KOPT-K1 (cell line): Measurements from ENCODE around the gene ADARB1.

Experiments
- H3K27ac ChIP-seq: fragments of 200-600 bp; sonication (generic); 2 replicates; pipeline ENCODE4 v1.5.1; 2016; ENCODE audit warnings: antibody characterized with exemption, mild to moderate bottlenecking, low read depth, low read length; ENCODE audit not compliant: poor library complexity, severe bottlenecking
- H3K36me3 ChIP-seq: fragments of 200-600 bp; sonication (generic); 2 replicates; pipeline ENCODE4 v1.5.1; 2017; ENCODE audit warnings: antibody characterized with exemption, mild to moderate bottlenecking, low read length, moderate library complexity; ENCODE audit not compliant: insufficient read depth
- H3K9me3 ChIP-seq: fragments of 200-600 bp; sonication (generic); 2 replicates; pipeline ENCODE4 v1.5.1; 2017; ENCODE audit warnings: antibody characterized with exemption, low read length, mild to moderate bottlenecking; ENCODE audit not compliant: insufficient read depth, poor library complexity, severe bottlenecking

ADARB1 gene

GRCh38 chr21:45183852-45184251 lies 109.5 kb downstream of the ADARB1 start:
- Histone ChIP-seq H3K27ac (no peak overlapping the region), H3K36me3 (peaks cover 64% of the 10 kb centered on the region), H3K9me3 (peaks cover 28% of the 10 kb centered on the region)

DNA sequence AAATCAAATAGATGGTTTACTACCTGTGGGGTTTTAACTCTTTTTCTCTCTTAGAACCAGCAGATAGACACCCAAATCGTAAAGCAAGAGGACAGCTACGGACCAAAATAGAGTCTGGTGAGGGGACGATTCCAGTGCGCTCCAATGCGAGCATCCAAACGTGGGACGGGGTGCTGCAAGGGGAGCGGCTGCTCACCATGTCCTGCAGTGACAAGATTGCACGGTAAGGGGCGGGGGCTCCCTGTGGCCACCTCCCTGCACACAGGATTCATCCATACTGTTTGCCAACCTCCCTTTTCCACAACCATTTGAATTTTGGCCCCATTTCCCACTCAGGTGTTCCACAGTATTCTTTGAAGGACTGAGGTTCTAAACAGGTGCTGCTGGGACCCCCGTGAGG lies 110.5 kb downstream of the ADARB1 start:
- H3K36me3 ChIP-seq: peaks cover 72% of the 10 kb centered on the region
- no peak overlapping the region for H3K27ac ChIP-seq
- peaks cover 37% of the 10 kb centered on the region for H3K9me3 ChIP-seq

DNA sequence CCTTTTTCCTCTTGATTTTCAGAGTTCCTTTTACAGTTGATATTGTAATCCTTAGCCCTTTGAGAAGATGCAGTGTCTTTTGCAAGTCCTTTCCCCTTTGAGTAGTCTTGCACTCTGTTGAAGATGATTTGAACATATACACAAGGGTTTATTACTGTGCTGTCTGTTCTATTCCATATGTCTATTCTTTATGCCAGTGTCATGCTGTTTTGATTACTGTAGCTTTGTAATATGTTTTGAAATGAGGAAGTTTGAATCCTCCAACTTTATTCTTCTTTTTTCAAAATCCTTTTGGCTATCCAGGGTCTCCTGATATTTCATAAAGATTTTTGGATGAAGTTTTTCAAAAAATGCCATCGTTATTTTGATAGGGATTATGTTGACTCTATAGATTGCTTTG lies 112.3 kb downstream of the ADARB1 start:
- H3K9me3 ChIP-seq: peaks cover 46% of the 10 kb centered on the region
- no peak overlapping the region for H3K27ac ChIP-seq
- H3K36me3 ChIP-seq: peaks cover 69% of the 10 kb centered on the region

DNA sequence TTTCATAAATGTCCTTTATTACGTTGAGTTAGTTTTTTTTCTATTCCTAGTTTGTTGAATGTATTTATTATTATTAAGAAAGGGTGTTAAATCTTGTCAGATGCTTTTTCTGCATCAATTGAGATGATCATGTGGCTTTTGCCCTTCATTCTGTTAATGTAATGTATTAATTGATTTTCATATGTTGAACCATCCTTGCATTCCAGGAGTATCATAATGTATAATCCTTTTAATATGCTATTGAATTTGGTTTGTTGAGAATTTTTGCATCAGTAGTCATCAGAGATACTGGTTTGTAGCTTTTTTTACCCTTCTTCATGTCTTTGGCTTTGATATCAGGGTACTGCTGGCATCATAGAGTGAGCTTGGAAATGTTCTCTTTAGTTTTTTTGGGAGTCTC lies 113.3 kb downstream of the ADARB1 start:
- Histone ChIP-seq H3K36me3 (peaks cover 62% of the 10 kb centered on the region), H3K9me3 (peaks cover 46% of the 10 kb centered on the region), H3K27ac (no peak overlapping the region)

DNA sequence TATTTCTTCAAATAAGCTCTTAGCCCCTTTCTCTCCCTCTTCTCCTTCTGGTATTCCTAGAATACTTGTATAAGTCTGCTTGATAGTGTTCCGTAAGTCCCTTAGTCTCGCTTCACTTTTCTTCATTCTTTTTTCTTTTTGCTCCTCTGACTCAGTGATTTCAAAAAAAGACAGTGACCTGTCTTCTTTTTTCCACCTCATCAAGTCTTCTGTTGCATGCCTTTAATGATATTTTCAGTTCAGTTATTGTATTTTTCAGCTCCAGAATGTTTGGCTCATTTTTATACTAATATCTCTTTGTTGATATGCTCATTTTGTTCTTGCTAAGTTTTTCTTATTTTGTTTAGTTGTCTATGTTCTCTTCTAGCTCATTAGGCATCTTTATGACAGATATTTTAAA lies 115.6 kb downstream of the ADARB1 start:
- Histone ChIP-seq H3K36me3 (peaks cover 61% of the 10 kb centered on the region), H3K9me3 (peaks cover 46% of the 10 kb centered on the region), H3K27ac (no peak overlapping the region)

DNA sequence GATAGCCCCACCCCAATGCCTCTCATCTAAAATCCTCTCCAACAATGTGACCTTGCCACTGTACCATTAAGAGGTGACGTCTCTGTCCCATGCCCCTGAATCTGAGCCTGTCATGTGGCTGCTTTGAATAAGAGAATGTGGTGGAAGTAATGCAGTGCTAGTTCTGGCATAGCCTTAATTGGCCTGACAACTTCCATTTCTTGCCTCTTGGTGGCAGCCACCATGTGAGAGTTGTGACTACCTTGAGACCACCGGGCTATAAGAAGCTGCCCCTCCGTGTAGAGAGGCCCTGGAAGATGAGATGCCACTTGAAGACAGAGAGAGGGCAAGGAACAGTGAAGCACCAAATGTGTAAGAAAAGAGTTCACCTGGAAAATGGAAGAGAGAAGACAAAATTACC lies 118.0 kb downstream of the ADARB1 start:
- H3K27ac ChIP-seq: no peak overlapping the region
- H3K36me3 ChIP-seq: peaks cover 39% of the 10 kb centered on the region
- peaks cover 33% of the 10 kb centered on the region for H3K9me3 ChIP-seq

GRCh38 chr21:45196620-45197019 lies 122.2 kb downstream of the ADARB1 start:
- no peak overlapping the region for H3K27ac ChIP-seq
- H3K36me3 ChIP-seq: peaks cover 4% of the 10 kb centered on the region; the same call in 1 of the 2 replicates
- H3K9me3 ChIP-seq: no peaks in the 10 kb centered on the region

DNA sequence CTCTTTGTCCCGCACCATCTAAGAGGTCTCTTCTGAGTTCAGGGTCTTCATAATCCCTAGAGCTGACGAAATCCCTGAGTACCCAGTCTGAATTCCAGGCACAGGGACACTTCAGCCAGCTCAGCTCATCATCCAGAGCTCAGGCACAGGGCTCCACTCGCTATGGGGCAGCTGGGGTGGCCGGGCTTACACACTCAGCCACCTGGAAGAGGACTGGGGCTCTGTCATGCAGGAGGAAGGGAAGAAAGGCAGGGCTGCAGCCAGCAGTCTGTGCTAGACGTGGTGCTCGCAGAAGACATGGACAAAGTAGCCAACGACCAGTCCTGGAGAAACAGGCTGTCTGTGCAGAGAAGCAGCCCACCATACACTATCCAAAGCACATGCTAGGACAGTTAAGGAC lies 124.8 kb downstream of the ADARB1 start:
- H3K9me3 ChIP-seq: no peaks in the 10 kb centered on the region
- no peak overlapping the region for H3K27ac ChIP-seq
- H3K36me3 ChIP-seq: peaks cover 4% of the 10 kb centered on the region; the same call in 1 of the 2 replicates

DNA sequence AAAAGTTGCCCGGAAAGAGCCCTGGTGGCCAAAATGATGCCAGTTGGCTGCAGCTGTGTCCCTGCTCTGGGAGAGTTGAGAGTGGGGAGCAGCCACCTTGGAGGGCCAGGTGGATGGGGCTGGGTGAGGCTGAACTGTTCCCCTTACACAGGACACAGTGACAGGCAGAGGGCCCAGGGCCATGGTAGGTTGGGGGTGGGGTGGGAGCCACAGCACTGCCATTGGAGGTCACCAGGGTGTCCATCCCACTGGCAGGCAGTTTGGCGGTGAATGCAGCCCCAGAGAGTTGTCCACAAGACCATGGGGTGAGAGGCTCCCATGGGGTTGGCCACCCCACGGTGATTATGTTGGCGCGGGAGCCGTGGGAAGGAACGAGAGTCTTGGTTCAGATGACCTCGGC lies 125.7 kb downstream of the ADARB1 start:
- H3K9me3 ChIP-seq: no peaks in the 10 kb centered on the region

DNA sequence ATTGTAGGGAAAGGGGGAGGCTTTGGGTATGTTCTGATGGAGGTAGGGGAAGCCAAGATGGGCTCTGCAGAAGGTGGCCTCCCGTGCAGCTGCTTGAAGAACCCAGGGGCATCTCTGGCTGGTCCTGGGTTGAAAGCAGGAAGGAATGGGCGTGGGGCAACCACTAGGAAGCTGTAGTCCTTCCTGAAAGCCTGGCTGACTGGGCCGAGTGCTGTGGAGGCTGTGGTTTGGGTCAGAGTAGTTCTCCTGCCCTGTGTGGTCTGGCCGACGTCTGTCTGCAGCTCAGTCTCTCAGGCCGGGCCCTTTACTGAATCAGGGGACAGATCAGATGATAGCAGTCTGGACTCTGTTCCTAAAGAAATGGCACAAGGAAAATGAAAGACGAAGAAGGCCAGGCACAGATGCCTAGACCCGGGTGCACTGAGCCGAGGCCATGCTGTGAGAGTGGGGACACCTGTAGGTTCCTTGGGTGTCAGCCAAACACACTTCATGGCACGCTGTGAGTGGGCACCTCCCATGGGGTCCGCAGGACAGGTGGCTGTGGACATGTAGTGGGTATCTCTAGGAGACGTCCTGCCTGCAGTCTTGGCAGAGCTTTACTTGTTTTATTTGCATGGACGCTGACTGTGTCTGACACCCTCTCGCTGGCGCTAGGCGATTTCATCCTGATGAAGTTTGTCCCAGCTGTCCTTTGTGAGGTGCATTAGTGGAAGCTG lies 126.4 kb downstream of the ADARB1 start:
- Histone ChIP-seq H3K36me3 (peaks cover 8% of the 10 kb centered on the region; the same call in 1 of the 2 replicates), H3K27ac (no peak overlapping the region), H3K9me3 (no peaks in the 10 kb centered on the region)

More for the DNA sequence above, 125.7 kb downstream of the ADARB1 start:
- Histone ChIP-seq H3K27ac (no peak overlapping the region), H3K36me3 (peaks cover 8% of the 10 kb centered on the region; the same call in 1 of the 2 replicates)

GRCh38 chr21:45202344-45202743 lies 128.0 kb downstream of the ADARB1 start:
- no peaks in the 10 kb centered on the region for H3K9me3 ChIP-seq
- H3K27ac ChIP-seq: no peak overlapping the region
- peaks cover 15% of the 10 kb centered on the region; the same call in 1 of the 2 replicates for H3K36me3 ChIP-seq

GRCh38 chr21:45202889-45203288 lies 128.5 kb downstream of the ADARB1 start:
- Histone ChIP-seq H3K9me3 (no peaks in the 10 kb centered on the region), H3K36me3 (peaks cover 17% of the 10 kb centered on the region; the same call in 1 of the 2 replicates), H3K27ac (no peak overlapping the region)

GRCh38 chr21:45203983-45204382 lies 129.6 kb downstream of the ADARB1 start:
- peaks cover 17% of the 10 kb centered on the region; the same call in 1 of the 2 replicates for H3K36me3 ChIP-seq

GRCh38 chr21:45204395-45204794 lies 130.0 kb downstream of the ADARB1 start:
- Histone ChIP-seq H3K27ac (no peak overlapping the region), H3K36me3 (peaks cover 17% of the 10 kb centered on the region; the same call in 1 of the 2 replicates), H3K9me3 (no peaks in the 10 kb centered on the region)

More at GRCh38 chr21:45203983-45204382, 129.6 kb downstream of the ADARB1 start:
- H3K27ac ChIP-seq: no peak overlapping the region
- H3K9me3 ChIP-seq: no peaks in the 10 kb centered on the region

GRCh38 chr21:45207839-45208626 lies 133.7 kb downstream of the ADARB1 start:
- no peak overlapping the region for H3K27ac ChIP-seq
- no peaks in the 10 kb centered on the region for H3K9me3 ChIP-seq
- H3K36me3 ChIP-seq: peaks cover 21% of the 10 kb centered on the region; the same call in 1 of the 2 replicates
